ENCODE results near the gene CCR3.

CCR3 gene

GRCh38 chr3:46299608-46300460 lies 57.6 kb downstream of the CCR3 start:
- DNase-seq, result no peak

GRCh38 chr3:46300461-46300789 lies 58.2 kb downstream of the CCR3 start:
- DNase-seq, result no peak

GRCh38 chr3:46301122-46301835 lies 59.0 kb downstream of the CCR3 start:
- no peak for DNase-seq

GRCh38 chr3:46303240-46303639 lies 61.0 kb downstream of the CCR3 start:
- no peak for DNase-seq

GRCh38 chr3:46304739-46305138 lies 62.5 kb downstream of the CCR3 start:
- DNase-seq, result no peak

- DNase-seq, result no peak
Observed at GRCh38 chr3:46312991-46313390, 70.7 kb downstream of the CCR3 start.

GRCh38 chr3:46314517-46314916 lies 72.3 kb downstream of the CCR3 start:
- no peak for DNase-seq

GRCh38 chr3:46316206-46316605 lies 73.9 kb downstream of the CCR3 start:
- DNase-seq, result no peak
